Thoracic aorta (tissue), 2 donors: ENCODE measurements around the gene RMND5B. TPM values are rescaled to one million over a fixed set of nuclear protein-coding genes. Genes with fewer than 3 reads are reported as not detected.

Experiments used
- ATAC-seq: fragments of 150-250 bp; one replicate; pipeline ENCODE4 v1.8.0; 2017; ENCODE audit warnings: low read depth; ENCODE audit not compliant: insufficient number of reproducible peaks, low FRiP score
- DNase-seq: peaks from one replicate; pipeline ENCODE4 v3.0.0-alpha.2; 2020; ENCODE audit warnings: low spot score
- H3K27ac ChIP-seq, 2 donors: fragments of 200-600 bp; sonication (generic); 1 replicate in 1 of 2; 2 replicates in 1 of 2; pipeline ENCODE4 v1.5.1; 2016; ENCODE audit warnings: mild to moderate bottlenecking in 2 of 2, moderate library complexity in 2 of 2
- H3K27me3 ChIP-seq: fragments of 200-600 bp; sonication (generic); replicated peaks from 2 replicates; pipeline ENCODE4 v1.6.0; 2016; ENCODE audit warnings: mild to moderate bottlenecking; ENCODE audit not compliant: insufficient read depth
- H3K36me3 ChIP-seq: fragments of 200-600 bp; sonication (generic); one replicate; pipeline ENCODE4 v1.5.1; 2016
- H3K4me1 ChIP-seq, 2 donors: fragments of 200-600 bp; sonication (generic); 1 replicate in 1 of 2; 2 replicates in 1 of 2; pipeline versions ENCODE4 v1.5.1 to v1.6.0; 2016; ENCODE audit warnings: low read depth in 2 of 2, mild to moderate bottlenecking in 1 of 2; ENCODE audit not compliant: control insufficient read depth in 1 of 2
- H3K4me3 ChIP-seq: fragments of 200-600 bp; sonication (generic); 2 replicates; pipeline ENCODE4 v1.5.1; 2016; ENCODE audit warnings: mild to moderate bottlenecking
- H3K9me3 ChIP-seq: fragments of 200-600 bp; sonication (generic); 2 replicates; pipeline ENCODE4 v1.5.1; 2016
- CTCF ChIP-seq: fragments of 200-600 bp; sonication (generic); IDR thresholded peaks from one replicate; pipeline ENCODE4 v1.5.1; 2019; ENCODE audit warnings: antibody characterized with exemption
- total RNA-seq, 2 donors: library from RNA; depleted of rRNA; stranded (reverse); fragments of >200 nt; gene quantifications; one replicate each; pipeline versions ENCODE4 v1.1.0 to v1.2.3, GENCODE V29; 2016

The RMND5B gene
- total RNA-seq, 2 donors from 2014 or later = 45.0 to 59.4 TPM

GRCh38 chr5:178143901-178144300 is 13.1 kb downstream of the RMND5B start:
- DNase-seq (no peak), ATAC-seq (no peak)
- TF ChIP-seq CTCF = no peak
- Histone ChIP-seq H3K9me3 (no peaks in the 10 kb centered on the region), H3K27ac (no peak overlapping the region), H3K27me3 (no peaks in the 10 kb centered on the region), H3K36me3 (peaks cover 59% of the 10 kb centered on the region), H3K4me1 (no peaks in the 10 kb centered on the region), H3K4me3 (no peak overlapping the region)

GRCh38 chr5:178145965-178146820 is 15.4 kb downstream of the RMND5B start:
- H3K36me3 ChIP-seq = peaks cover 72% of the 10 kb centered on the region
- peaks cover 0 to 2% of the 10 kb centered on the region in 2 donors for H3K4me1 ChIP-seq
- no peak for DNase-seq
- H3K4me3 ChIP-seq = no peak overlapping the region
- H3K27me3 ChIP-seq = no peaks in the 10 kb centered on the region
- H3K27ac ChIP-seq = no peak overlapping the region
- no peaks in the 10 kb centered on the region for H3K9me3 ChIP-seq
- peak; percentile 44 for TF ChIP-seq CTCF
- ATAC-seq = no peak

GRCh38 chr5:178147406-178147805 is 16.6 kb downstream of the RMND5B start:
- H3K9me3 ChIP-seq = no peaks in the 10 kb centered on the region
- H3K36me3 ChIP-seq = peaks cover 66% of the 10 kb centered on the region

GRCh38 chr5:178149199-178149932 is 18.6 kb downstream of the RMND5B start:
- no peak overlapping the region for H3K4me3 ChIP-seq
- no peaks in the 10 kb centered on the region for H3K9me3 ChIP-seq
- no peak for ATAC-seq
- DNase-seq = no peak
- no peaks in the 10 kb centered on the region for H3K27me3 ChIP-seq
- H3K4me1 ChIP-seq = peaks cover 11 to 20% of the 10 kb centered on the region in 2 donors
- H3K27ac ChIP-seq = no peak overlapping the region
- peaks cover 46% of the 10 kb centered on the region for H3K36me3 ChIP-seq
- TF ChIP-seq CTCF = no peak

More at GRCh38 chr5:178147406-178147805, 16.6 kb downstream of the RMND5B start:
- Histone ChIP-seq H3K27ac (no peak overlapping the region), H3K4me1 (peaks cover 3 to 12% of the 10 kb centered on the region in 2 donors), H3K27me3 (no peaks in the 10 kb centered on the region), H3K4me3 (no peak overlapping the region)
- no peak for ATAC-seq
- DNase-seq = no peak
- no peak for TF ChIP-seq CTCF

GRCh38 chr5:178150977-178151734 is 20.3 kb downstream of the RMND5B start:
- Histone ChIP-seq H3K27me3 (no peaks in the 10 kb centered on the region), H3K4me3 (no peak overlapping the region), H3K9me3 (no peaks in the 10 kb centered on the region), H3K36me3 (peaks cover 40% of the 10 kb centered on the region), H3K4me1 (peaks cover 11 to 20% of the 10 kb centered on the region in 2 donors), H3K27ac (no peak overlapping the region)
- no peak for TF ChIP-seq CTCF
- no peak for DNase-seq
- ATAC-seq = no peak
